Transverse colon (tissue), 4 donors: ENCODE measurements around the gene SPI1.

Experiments
- CTCF ChIP-seq, 5 experiments: fragments of 200-600 bp in 3 of 5; fragments of 450-650 bp in 2 of 5; sonication (generic) in 3 of 5; IDR thresholded peaks; 1 replicate in 2 of 5; 2 replicates in 3 of 5; pipeline ENCODE4 v1.5.1; 2016 to 2017; ENCODE audit warnings: antibody characterized with exemption in 5 of 5, inconsistent platforms in 3 of 5, mild to moderate bottlenecking in 2 of 5, moderate library complexity in 1 of 5
- EP300 ChIP-seq: sonication (generic); formaldehyde crosslinking; IDR thresholded peaks from one replicate; pipeline ENCODE4 v1.6.1; 2017; ENCODE audit warnings: antibody characterized with exemption, low read depth
- POLR2AphosphoS5 ChIP-seq, 3 donors: sonication (generic); formaldehyde crosslinking; IDR thresholded peaks; one replicate each; pipeline ENCODE4 v1.6.1; 2016; ENCODE audit warnings: antibody characterized with exemption in 3 of 3

- TF ChIP-seq CTCF (IDR thresholded peaks at IDR 0.05) (peak; percentile 52 to 95 (median 69)), POLR2AphosphoS5 (IDR thresholded peaks at IDR 0.05) (peak; percentile 79 to 96 (median 95)), EP300 (no peak)
Measured at GRCh38 chr11:47407746-47408590, 29.6 kb upstream of the SPI1 start, which contains the start of gene SLC39A13.
